Cardiac muscle cell (in vitro differentiated cells and primary cell): ENCODE measurements around the gene UBE2J2. TPM values are rescaled to one million over a fixed set of nuclear protein-coding genes. Genes with fewer than 3 reads are reported as not detected.

Experiments
- DNase-seq, 2 donors: peaks; one replicate each; pipeline versions ENCODE4 v3.0.0 to v3.0.0-alpha.2; 2010 to 2017; ENCODE audit warnings: low read depth in 1 of 2, low spot score in 1 of 2
- H3K27ac ChIP-seq: fragments of 200-600 bp; sonication (generic); 2 replicates; pipeline ENCODE4 v1.5.1; 2016
- H3K27me3 ChIP-seq: fragments of 200-600 bp; sonication (generic); 2 replicates; pipeline ENCODE4 v1.6.0; 2016; ENCODE audit warnings: control low read depth
- H3K36me3 ChIP-seq: fragments of 200-600 bp; sonication (generic); 2 replicates; pipeline ENCODE4 v1.5.1; 2016; ENCODE audit warnings: control low read depth
- H3K4me1 ChIP-seq: fragments of 200-600 bp; sonication (generic); 2 replicates; pipeline ENCODE4 v1.8.1; 2017; ENCODE audit warnings: low read depth, mild to moderate bottlenecking, mixed run types
- H3K4me3 ChIP-seq: fragments of 200-600 bp; sonication (generic); 2 replicates; pipeline ENCODE4 v1.5.1; 2016; ENCODE audit warnings: mild to moderate bottlenecking
- H3K9me3 ChIP-seq: fragments of 200-600 bp; sonication (generic); 2 replicates; pipeline ENCODE4 v1.5.1; 2017; ENCODE audit warnings: low read depth, mild to moderate bottlenecking, control low read depth
- polyA plus RNA-seq: library from polyadenylated mRNA; unstranded; fragments of >200 nt; fragmentation: Nextera tagmentation; extraction: Ambion mirVana; gene quantifications from 2 replicates; pipeline ENCODE4 v1.2.1, GENCODE V29; 2016
- total RNA-seq: library from RNA; depleted of rRNA; stranded (reverse); fragments of >200 nt; gene quantifications from 2 replicates; pipeline ENCODE4 v1.2.3, GENCODE V29; 2016
- TF ChIP-seq, protein P1 (sequence below): IDR thresholded peaks from 2 replicates; pipeline ENCODE4 v1.5.1; 2012; ENCODE audit warnings: low read depth, mild to moderate bottlenecking, low read length

Gene UBE2J2
- total and polyA plus RNA-seq, 2 experiments from 2014 or later = 64.2 to 87.3 TPM

DNA sequence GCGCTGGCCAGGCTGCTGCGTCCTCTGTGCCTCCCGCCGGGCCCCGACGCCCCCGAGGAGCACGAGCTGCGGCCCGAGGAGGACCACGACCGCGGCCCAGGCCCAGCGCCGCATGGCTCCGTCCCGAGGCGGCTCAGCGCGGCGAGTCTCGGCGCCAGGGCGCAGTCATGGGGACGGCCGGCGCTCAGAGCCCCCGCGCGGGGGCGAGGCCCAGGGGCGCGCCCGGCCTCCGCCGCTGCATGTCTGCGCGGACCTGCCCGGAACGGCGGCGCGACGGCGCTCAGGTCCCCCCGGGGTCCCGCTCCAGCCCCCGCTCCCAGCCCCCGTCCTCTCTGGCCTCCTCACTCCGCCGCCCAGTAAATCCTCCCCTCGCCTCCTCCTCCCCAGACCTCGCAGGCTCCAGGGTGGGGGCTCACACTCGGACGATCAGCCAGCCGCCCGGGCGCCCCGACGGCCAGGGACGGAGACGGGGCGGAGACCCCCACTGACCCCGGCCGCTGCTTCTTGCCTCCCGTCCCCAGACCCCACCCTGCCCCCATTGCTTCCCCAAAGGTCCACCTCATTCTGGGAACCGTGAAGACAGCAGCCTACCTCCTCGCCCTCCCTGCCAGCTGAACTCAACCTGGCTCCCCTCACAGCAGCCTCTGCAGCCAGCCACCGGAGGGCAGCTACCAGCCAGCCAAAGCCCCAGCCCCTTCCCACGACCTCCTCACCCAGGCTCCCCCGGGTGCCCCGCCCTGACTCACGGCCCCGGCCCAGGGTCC, 26.9 kb downstream of the UBE2J2 start, which contains the start of gene C1QTNF12:
TSS of gene C1QTNF12 (minus strand) at position 146 of the 764 bp plus-strand sequence. CDS start at position 114, 32 bp downstream.
- peaks cover 18% of the 10 kb centered on the region for H3K27me3 ChIP-seq
- H3K4me3 ChIP-seq = no peak within 1 kb of the TSS
- H3K4me1 ChIP-seq = no peaks in the 10 kb centered on the region
- H3K27ac ChIP-seq = no peak within 1 kb of the TSS
- TF ChIP-seq, protein P1, sequence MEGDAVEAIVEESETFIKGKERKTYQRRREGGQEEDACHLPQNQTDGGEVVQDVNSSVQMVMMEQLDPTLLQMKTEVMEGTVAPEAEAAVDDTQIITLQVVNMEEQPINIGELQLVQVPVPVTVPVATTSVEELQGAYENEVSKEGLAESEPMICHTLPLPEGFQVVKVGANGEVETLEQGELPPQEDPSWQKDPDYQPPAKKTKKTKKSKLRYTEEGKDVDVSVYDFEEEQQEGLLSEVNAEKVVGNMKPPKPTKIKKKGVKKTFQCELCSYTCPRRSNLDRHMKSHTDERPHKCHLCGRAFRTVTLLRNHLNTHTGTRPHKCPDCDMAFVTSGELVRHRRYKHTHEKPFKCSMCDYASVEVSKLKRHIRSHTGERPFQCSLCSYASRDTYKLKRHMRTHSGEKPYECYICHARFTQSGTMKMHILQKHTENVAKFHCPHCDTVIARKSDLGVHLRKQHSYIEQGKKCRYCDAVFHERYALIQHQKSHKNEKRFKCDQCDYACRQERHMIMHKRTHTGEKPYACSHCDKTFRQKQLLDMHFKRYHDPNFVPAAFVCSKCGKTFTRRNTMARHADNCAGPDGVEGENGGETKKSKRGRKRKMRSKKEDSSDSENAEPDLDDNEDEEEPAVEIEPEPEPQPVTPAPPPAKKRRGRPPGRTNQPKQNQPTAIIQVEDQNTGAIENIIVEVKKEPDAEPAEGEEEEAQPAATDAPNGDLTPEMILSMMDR = no peak
- H3K9me3 ChIP-seq = no peaks in the 10 kb centered on the region
- DNase-seq = no peak
- no peaks in the 10 kb centered on the region for H3K36me3 ChIP-seq

- Histone ChIP-seq H3K4me3 (no peak overlapping the region), H3K27ac (no peak overlapping the region)
Measured at GRCh38 chr1:1245817-1246576, 27.7 kb downstream of the UBE2J2 start.

DNA sequence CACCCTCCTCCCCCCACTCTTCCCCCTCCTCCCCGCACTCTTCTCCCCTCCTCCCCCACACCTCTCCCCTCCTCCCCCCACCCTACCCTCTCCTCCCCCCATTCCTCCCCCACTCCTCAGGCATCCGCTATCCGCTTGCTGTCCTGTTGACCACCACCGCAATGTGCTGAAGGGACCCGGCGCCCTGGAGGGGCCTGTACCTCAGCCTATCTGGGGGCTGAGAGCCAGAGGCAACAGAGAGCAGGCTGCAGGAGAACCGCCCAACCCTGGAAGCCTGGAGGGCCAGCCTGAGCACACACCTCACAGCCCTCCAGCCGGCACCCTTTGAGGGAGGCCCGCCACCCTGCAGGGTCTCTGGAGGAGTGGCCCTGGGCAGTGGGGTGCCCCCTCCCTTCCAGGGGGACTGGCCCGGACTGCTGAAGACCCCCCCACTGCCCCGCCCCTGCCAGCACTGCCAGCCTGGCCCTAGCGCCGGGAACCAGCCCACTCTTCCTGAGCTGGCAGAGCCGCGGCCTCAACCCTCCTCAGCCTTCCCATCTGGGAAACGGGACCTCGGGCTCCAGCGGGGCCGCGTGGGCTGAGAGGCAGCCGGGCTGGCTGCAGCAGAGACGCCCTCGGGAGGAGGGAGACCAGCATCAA, 28.4 kb downstream of the UBE2J2 start:
- TF ChIP-seq, protein P1 = no peak
- Histone ChIP-seq H3K27ac (no peak overlapping the region), H3K4me3 (no peak overlapping the region), H3K9me3 (no peaks in the 10 kb centered on the region), H3K36me3 (no peaks in the 10 kb centered on the region), H3K27me3 (peaks cover 18% of the 10 kb centered on the region), H3K4me1 (peaks cover 5% of the 10 kb centered on the region)
- no peak for DNase-seq

More at GRCh38 chr1:1245817-1246576, 27.7 kb downstream of the UBE2J2 start:
- TF ChIP-seq, protein P1 = no peak
- no peak for DNase-seq
- no peaks in the 10 kb centered on the region for H3K9me3 ChIP-seq
- no peaks in the 10 kb centered on the region for H3K36me3 ChIP-seq
- H3K4me1 ChIP-seq = peaks cover under 1% of the 10 kb centered on the region
- H3K27me3 ChIP-seq = peaks cover 18% of the 10 kb centered on the region

DNA sequence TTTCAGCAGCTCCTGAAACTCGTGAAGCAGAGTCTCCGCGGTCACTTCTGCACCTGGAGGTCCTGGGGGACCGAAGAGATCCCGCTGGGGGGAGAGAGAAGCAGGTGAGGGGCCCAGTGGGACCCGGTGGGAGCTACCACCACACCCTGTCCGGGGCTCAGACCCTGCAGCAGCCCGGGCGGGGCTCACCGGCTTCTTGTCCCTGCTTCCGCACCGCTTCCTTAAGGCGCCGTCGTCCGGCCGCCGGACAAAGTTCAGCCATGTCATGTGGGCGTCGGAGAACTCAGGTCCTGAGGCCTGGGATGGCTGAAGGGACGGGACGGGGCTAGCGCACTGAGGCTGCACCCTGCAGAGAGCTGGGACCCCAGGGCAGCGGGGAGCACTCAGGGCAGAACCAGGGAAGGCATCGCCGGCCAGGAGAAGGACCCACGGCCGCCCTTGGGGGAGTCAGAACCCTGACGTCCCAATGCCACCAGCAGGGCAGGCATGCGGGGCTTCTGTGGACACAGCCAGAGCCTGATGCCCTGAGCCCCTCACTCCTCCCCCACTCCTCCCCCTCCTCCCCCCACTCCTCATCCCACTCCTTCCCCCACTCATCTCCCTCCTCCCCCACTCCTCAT, 29.4 kb downstream of the UBE2J2 start:
- no peak overlapping the region for H3K27ac ChIP-seq
- H3K4me3 ChIP-seq = no peak overlapping the region
- no peak for DNase-seq
- no peaks in the 10 kb centered on the region for H3K9me3 ChIP-seq
- TF ChIP-seq, protein P1 = no peak
- H3K27me3 ChIP-seq = peaks cover 18% of the 10 kb centered on the region
- peaks cover 5% of the 10 kb centered on the region for H3K4me1 ChIP-seq
- H3K36me3 ChIP-seq = no peaks in the 10 kb centered on the region

DNA sequence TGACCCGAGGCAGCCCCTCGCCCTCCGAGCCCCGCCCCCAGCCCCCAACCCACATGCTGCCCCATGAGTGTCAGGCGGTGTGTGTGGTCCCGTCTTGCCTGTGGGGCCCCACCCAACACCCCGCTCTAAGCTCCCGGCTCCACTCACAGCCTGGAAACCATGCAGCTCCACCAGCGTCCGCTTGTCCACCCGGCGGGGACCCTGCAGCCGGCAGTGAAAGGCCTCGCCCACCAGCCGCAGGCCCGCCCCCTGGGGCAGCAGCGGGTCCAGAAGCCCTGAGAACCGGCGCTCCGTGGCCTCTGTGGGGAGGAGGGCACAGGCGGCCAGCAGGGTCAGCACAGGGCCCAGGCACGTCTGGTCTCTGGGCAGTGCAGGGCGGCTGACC, 29.9 kb downstream of the UBE2J2 start:
- Histone ChIP-seq H3K9me3 (no peaks in the 10 kb centered on the region), H3K27me3 (peaks cover 18% of the 10 kb centered on the region), H3K36me3 (no peaks in the 10 kb centered on the region), H3K4me1 (peaks cover 5% of the 10 kb centered on the region), H3K27ac (no peak overlapping the region), H3K4me3 (no peak overlapping the region)
- DNase-seq = no peak
- TF ChIP-seq, protein P1 = no peak
